Measurements from ENCODE around the gene YPEL2. TPM values are rescaled to one million over a fixed set of nuclear protein-coding genes. Genes with fewer than 3 reads are reported as not detected.
"Not testable (repeated sequence)": the region's sequence is repeated elsewhere in the genome, so short reads cannot be mapped to it uniquely, and the experiment has no call there.

YPEL2 gene
- total RNA-seq, 1 experiment from 2014 or later, result 2.2 TPM

DNA sequence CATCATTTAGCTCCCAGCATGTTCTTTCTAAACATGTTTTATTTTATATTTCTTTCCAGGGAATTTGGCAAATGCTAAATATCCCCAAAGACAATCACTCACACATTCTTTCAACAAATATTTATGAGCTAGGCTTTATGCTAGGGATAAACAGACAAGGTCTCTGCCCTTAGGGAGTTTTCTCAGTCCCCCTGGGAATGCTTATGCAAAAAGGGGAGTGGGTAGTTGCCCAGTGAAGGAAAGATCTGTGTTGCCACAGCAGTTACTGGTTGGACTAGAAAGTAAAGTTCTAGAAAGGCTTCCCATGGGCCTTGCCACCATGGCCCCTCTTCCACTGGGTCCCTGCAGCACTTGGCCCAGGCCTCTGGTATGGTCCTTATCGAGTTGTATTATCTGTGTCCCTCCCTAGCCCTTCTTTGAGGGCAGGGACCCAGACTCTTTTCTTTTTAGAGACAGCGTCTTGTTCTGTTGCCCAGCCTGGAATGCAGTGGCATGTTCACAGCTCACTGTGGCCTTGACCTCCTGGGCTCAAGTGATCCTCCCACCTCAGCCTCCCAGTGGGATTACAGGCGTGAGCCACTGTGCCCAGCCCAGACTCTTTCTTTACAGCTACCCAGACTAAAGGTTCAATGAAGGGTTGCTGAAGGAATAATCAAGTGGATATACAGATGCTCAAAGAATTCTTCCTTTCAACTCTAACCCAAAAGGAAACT lies 78.0 kb downstream of the YPEL2 start (continued):
- TF ChIP-seq, protein P1, sequence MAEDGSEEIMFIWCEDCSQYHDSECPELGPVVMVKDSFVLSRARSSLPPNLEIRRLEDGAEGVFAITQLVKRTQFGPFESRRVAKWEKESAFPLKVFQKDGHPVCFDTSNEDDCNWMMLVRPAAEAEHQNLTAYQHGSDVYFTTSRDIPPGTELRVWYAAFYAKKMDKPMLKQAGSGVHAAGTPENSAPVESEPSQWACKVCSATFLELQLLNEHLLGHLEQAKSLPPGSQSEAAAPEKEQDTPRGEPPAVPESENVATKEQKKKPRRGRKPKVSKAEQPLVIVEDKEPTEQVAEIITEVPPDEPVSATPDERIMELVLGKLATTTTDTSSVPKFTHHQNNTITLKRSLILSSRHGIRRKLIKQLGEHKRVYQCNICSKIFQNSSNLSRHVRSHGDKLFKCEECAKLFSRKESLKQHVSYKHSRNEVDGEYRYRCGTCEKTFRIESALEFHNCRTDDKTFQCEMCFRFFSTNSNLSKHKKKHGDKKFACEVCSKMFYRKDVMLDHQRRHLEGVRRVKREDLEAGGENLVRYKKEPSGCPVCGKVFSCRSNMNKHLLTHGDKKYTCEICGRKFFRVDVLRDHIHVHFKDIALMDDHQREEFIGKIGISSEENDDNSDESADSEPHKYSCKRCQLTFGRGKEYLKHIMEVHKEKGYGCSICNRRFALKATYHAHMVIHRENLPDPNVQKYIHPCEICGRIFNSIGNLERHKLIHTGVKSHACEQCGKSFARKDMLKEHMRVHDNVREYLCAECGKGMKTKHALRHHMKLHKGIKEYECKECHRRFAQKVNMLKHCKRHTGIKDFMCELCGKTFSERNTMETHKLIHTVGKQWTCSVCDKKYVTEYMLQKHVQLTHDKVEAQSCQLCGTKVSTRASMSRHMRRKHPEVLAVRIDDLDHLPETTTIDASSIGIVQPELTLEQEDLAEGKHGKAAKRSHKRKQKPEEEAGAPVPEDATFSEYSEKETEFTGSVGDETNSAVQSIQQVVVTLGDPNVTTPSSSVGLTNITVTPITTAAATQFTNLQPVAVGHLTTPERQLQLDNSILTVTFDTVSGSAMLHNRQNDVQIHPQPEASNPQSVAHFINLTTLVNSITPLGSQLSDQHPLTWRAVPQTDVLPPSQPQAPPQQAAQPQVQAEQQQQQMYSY (CRISPR knock-in tag; IDR thresholded peaks at IDR 0.05), result no peak

DNA sequence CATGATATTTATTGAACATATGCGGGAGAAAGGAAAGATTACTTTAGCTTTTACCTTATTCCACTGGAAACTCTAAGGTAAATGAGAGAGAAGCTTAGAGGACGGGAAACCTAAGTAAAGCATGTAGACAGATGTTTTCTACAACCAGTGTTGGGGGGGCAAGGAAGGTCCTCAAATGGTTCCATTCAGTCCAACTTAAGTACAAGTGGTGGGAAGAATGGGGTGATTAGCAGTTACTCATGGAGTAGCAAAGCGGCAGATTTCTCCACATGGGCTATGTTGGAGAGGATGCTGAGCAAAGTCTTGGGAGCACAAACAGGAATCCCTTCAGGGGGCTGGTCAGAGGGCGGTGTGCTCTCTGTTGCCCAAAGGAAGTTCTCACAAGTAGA lies 78.6 kb downstream of the YPEL2 start:
- Mint-ChIP-seq H3K4me1 (peaks cover 6% of the 10 kb centered on the region), H3K9me3 (peaks cover 15% of the 10 kb centered on the region), H3K27ac (no peak overlapping the region), H3K27me3 (ENCODE audit: low read depth) (peaks cover 4% of the 10 kb centered on the region; the same call in 1 of the 2 replicates), H3K4me3 (no peak overlapping the region), H3K36me3 (no peaks in the 10 kb centered on the region)
- CTCF ChIA-PET, result no interaction called here
- ATAC-seq (no peak), DNase-seq (ENCODE audit: low spot score) (no peak)
- TF ChIP-seq, protein P2, sequence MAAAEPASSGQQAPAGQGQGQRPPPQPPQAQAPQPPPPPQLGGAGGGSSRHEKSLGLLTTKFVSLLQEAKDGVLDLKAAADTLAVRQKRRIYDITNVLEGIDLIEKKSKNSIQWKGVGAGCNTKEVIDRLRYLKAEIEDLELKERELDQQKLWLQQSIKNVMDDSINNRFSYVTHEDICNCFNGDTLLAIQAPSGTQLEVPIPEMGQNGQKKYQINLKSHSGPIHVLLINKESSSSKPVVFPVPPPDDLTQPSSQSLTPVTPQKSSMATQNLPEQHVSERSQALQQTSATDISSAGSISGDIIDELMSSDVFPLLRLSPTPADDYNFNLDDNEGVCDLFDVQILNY (CRISPR knock-in tag; IDR thresholded peaks at IDR 0.05), result no peak
- TF ChIP-seq ZNF232 (CRISPR knock-in tag; IDR thresholded peaks at IDR 0.05), result no peak
- no peak for TF ChIP-seq NR2C2 (CRISPR knock-in tag; IDR thresholded peaks at IDR 0.05)
- TF ChIP-seq GRHL2 (CRISPR knock-in tag; IDR thresholded peaks at IDR 0.05; ENCODE audit: insufficient replicate concordance, severe bottlenecking), result no peak
- no peak for TF ChIP-seq CREB1 (CRISPR knock-in tag; IDR thresholded peaks at IDR 0.05)
- no peak for TF ChIP-seq HMGA2 (CRISPR knock-in tag; IDR thresholded peaks at IDR 0.05)
- POLR2A ChIA-PET, result no interaction called here

DNA sequence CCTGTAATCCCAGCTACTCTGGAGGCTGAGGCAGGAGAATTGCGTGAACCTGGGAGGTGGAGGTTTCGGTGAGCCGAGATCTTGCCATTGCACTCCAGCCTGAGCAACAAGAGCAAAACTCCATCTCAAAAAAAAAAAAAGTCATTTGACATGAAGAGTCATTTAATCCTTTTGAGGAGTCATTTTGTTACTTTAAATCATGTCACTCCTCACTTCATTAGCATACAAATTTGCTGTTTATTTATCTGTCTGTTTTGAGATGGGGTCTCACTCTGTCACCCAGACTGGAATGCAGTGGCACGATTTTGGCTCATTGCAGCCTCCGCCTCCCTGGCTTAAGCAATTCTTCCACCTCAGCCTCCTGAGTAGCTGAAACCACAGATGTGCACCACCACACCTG lies 81.0 kb downstream of the YPEL2 start:
- H3K36me3 Mint-ChIP-seq; H3K4me1 Mint-ChIP-seq; H3K27ac Mint-ChIP-seq; ATAC-seq; POLR2A ChIA-PET; H3K4me3 Mint-ChIP-seq; DNase-seq (ENCODE audit: low spot score); H3K27me3 Mint-ChIP-seq (ENCODE audit: low read depth): not testable (repeated sequence)
- peaks cover 22% of the 10 kb centered on the region for H3K9me3 Mint-ChIP-seq
- CTCF ChIA-PET, result interaction anchor here (3.5 kb wide), 1 partner anchor 83 kb away, joined by 12 read pairs; no protein-coding TSS in a partner anchor

DNA sequence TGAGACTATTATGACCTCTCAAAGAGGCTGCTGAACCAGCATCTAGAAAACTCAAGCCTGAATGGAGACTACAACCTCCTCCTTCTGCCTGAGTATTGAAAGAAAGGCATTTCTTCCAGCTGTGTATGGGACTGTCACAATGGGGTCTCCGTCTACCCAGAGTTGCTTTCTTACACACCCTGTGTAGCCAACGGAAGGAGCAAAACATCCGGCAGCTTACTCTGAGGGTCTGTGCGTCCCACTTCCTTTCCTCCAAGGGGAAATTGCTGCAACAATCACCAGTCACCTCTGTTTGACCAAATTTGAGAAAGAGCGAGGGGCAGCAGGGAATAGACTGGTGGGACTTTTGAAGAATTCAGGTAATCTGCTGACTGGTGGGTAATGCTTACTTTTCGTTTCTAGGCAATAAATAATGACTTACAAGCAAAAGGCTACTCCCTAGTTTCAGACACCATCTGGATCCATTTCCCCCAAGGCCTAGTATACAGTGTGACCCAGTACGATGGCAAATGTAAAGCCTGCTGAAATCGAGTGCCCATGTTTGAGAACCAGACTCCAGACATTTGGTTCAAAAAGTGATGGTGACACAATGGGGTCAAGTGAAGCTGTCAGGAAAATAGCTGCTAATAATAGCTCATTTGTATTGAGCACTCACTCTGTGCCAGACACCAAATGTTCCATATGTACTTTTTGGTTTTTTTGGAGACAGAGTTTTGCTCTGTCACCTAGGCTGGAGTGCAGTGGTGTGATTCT lies 81.7 kb downstream of the YPEL2 start:
- DNase-seq (ENCODE audit: low spot score) (no peak), ATAC-seq (no peak)
- CTCF ChIA-PET, result interaction anchor here (3.5 kb wide), 1 partner anchor 84 kb away, joined by 12 read pairs; no protein-coding TSS in a partner anchor
- Mint-ChIP-seq H3K4me1 (no peaks in the 10 kb centered on the region), H3K4me3 (no peak overlapping the region), H3K27ac (no peak overlapping the region), H3K36me3 (no peaks in the 10 kb centered on the region), H3K9me3 (peaks cover 24% of the 10 kb centered on the region), H3K27me3 (ENCODE audit: low read depth) (peaks cover 4% of the 10 kb centered on the region)
- POLR2A ChIA-PET, result no interaction called here
- no peak for TF ChIP-seq TCF7 (CRISPR knock-in tag; IDR thresholded peaks at IDR 0.05; ENCODE audit: low read depth)
- TF ChIP-seq, protein P3, sequence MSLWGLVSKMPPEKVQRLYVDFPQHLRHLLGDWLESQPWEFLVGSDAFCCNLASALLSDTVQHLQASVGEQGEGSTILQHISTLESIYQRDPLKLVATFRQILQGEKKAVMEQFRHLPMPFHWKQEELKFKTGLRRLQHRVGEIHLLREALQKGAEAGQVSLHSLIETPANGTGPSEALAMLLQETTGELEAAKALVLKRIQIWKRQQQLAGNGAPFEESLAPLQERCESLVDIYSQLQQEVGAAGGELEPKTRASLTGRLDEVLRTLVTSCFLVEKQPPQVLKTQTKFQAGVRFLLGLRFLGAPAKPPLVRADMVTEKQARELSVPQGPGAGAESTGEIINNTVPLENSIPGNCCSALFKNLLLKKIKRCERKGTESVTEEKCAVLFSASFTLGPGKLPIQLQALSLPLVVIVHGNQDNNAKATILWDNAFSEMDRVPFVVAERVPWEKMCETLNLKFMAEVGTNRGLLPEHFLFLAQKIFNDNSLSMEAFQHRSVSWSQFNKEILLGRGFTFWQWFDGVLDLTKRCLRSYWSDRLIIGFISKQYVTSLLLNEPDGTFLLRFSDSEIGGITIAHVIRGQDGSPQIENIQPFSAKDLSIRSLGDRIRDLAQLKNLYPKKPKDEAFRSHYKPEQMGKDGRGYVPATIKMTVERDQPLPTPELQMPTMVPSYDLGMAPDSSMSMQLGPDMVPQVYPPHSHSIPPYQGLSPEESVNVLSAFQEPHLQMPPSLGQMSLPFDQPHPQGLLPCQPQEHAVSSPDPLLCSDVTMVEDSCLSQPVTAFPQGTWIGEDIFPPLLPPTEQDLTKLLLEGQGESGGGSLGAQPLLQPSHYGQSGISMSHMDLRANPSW (CRISPR knock-in tag; conservative IDR thresholded peaks at IDR 0.05; ENCODE audit: low read depth), result no peak
- TF ChIP-seq, protein P4, sequence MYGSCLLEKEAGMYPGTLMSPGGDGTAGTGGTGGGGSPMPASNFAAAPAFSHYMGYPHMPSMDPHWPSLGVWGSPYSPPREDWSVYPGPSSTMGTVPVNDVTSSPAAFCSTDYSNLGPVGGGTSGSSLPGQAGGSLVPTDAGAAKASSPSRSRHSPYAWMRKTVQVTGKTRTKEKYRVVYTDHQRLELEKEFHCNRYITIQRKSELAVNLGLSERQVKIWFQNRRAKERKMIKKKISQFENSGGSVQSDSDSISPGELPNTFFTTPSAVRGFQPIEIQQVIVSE (CRISPR knock-in tag; IDR thresholded peaks at IDR 0.05; ENCODE audit: borderline replicate concordance), result no peak
- no peak for TF ChIP-seq SMAD4 (CRISPR knock-in tag; IDR thresholded peaks at IDR 0.05)
- TF ChIP-seq HMGA2 (CRISPR knock-in tag; IDR thresholded peaks at IDR 0.05), result no peak
- TF ChIP-seq, protein P5, sequence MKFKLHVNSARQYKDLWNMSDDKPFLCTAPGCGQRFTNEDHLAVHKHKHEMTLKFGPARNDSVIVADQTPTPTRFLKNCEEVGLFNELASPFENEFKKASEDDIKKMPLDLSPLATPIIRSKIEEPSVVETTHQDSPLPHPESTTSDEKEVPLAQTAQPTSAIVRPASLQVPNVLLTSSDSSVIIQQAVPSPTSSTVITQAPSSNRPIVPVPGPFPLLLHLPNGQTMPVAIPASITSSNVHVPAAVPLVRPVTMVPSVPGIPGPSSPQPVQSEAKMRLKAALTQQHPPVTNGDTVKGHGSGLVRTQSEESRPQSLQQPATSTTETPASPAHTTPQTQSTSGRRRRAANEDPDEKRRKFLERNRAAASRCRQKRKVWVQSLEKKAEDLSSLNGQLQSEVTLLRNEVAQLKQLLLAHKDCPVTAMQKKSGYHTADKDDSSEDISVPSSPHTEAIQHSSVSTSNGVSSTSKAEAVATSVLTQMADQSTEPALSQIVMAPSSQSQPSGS (CRISPR knock-in tag; IDR thresholded peaks at IDR 0.05; ENCODE audit: borderline replicate concordance, low read depth), result no peak

Measured in WTC11 (cell line).